ENCODE measurements around the gene CFI.

Gene CFI

GRCh38 chr4:109801895-109802319 is at the start of gene CFI:
CFI (minus strand) TSS chr4:109801999; CDS start chr4:109801971, 28 bp downstream.
- no peak for DNase-seq

- DNase-seq, result no peak
These were observed 48.8 kb upstream of the CFI start for GRCh38 chr4:109850601-109851000.

DNA sequence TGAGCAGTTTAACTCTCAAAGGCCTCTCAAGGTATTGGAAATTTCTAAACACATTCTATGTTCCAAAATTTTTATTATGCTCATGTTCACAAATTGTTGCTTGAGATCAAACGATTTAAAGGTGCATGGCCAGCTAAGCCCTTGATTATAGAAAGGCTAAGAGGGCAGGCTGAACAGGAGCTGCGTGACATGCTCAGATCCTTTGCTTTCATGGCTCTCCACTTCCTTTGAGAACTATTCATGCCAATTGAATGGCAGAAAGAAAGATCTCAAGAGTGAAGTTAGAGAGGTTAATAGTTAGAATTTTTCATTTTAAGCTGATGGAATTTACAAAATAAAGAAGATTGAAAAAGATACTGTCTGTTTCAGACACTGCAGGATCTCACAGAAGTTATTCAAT is 46.7 kb upstream of the CFI start:
- DNase-seq, result no peak

GRCh38 chr4:109847896-109848442 is 46.2 kb upstream of the CFI start, which contains the start of gene LRIT3:
LRIT3 (plus strand) TSS chr4:109848107; CDS start chr4:109848202, 95 bp downstream.
- no peak for DNase-seq

DNA sequence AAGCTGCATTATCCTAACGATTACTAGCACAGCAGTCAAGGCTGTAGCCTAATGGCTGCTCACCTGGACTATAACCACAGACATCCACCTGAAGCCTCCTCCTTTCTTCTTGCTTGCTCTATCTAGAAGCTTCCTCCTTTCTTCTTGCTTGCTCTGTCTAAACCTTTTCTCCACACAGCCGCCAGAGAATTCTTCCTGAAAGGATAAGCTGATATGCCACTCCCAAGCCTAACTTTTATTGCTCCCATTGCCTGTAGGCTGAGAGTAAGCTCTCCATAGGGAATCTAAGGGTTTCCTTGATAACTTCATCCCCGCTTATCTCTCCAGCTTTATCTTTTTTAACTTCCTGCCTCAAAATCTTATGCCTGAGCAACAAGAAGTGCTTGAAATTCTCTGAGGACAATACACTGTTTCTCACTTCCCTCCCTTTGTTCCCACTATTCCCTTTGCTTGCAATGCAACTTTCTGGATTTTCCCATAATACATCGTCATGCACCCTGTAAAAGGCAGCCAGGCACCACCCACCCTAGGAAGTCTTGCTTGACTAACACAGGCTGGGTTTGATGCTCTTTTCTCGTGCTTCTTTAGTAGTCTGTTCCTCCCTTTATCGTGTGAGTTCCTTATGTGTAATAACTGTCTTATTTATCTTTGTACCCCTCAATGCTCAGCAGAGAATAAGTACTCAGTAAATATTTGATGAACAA is 44.7 kb upstream of the CFI start:
- DNase-seq, result no peak

- no peak for DNase-seq
These were observed 35.2 kb upstream of the CFI start for GRCh38 chr4:109836985-109837384.

DNA sequence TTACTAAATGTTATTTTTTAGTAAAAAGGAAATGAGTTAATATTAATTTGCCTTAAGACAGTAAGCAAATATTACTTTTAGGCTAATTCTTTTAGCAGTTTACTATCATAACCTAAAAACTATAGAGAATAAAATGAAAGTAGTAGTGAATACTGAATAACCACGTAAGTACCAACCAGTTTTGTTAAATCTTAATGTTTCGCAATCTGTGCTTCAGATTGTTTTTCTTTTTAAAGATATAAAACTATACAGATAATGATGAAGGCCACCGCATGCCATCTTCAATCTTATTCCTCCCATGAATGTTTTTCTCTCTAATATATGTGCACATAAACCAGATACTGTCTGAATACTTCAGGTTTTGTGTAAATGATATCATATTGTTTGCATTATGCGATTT is 32.0 kb upstream of the CFI start:
- DNase-seq, result no peak

- no peak for DNase-seq
These were observed 25.9 kb upstream of the CFI start, which contains the start of gene RRH for GRCh38 chr4:109827672-109828071. RRH (plus strand) TSS chr4:109827972; CDS start chr4:109828028, 56 bp downstream.

GRCh38 chr4:109826719-109827118 is 24.9 kb upstream of the CFI start:
- DNase-seq, result no peak

GRCh38 chr4:109821185-109821584 is 19.4 kb upstream of the CFI start:
- no peak for DNase-seq

GRCh38 chr4:109820563-109820962 is 18.8 kb upstream of the CFI start:
- no peak for DNase-seq

DNA sequence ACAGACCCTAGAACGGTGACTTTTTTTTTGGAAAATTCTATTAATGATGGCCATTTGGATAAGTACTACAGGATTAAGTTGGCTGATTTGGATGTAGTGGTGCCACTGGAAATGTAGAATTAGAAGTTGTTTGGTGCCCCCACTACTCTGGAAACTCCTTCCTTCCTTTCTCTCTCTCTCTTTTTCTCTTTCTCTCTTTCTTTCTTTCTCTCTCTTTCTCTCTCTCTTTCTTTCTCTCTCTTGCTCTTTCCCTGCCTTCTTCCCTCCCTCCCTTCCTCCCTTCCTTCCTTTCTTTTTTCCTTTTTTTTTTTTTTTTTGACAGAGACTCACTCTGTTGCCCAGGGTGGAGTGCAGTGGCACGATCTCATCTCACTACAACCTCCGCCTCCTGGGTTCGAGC is 16.5 kb upstream of the CFI start:
- no peak for DNase-seq

DNA sequence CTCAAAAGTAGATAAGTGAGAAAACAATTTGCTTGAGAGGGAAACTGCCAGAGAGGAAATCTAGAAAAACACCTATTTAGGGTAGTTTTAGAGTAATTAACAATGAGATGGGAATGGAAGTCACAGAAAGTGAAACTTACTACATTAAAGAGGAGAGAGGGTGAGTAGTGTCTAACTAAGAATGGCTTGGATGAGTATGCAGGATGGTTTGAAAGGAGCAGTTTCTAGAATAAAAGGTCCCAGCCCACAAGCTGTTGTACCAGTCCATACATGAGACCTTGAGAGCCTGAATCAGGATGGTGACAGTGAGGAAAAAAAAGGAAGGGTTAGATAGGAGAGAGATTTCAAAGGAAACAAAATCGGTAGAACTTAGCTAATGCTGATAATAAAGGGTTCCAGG is 15.1 kb upstream of the CFI start:
- DNase-seq, result no peak

GRCh38 chr4:109816082-109816442 is 14.3 kb upstream of the CFI start:
- DNase-seq, result no peak

GRCh38 chr4:109815151-109816081 is 13.6 kb upstream of the CFI start, which contains the start of gene GAR1:
GAR1 (plus strand) TSS chr4:109815762; CDS start chr4:109816165, 403 bp downstream.
- DNase-seq, result peak; percentile 87

DNA sequence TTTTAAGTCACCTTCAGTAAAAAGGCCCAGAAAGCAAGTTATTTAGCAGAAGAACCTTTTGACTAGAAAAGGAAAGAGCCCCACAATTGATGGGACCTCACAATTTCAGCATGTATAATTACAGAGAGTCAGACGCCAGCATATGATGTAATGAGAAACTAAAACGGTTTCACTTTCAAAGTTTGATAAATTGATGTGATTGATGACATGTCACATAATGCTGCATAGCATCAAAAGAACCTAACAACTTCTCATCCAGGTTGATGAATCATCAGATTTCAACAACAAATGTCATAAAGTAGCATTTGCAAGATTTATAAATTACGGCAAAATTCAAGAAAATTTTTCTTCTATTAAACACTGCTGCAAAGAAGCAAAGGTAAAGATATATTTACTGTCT is 9.9 kb upstream of the CFI start:
- no peak for DNase-seq

DNA sequence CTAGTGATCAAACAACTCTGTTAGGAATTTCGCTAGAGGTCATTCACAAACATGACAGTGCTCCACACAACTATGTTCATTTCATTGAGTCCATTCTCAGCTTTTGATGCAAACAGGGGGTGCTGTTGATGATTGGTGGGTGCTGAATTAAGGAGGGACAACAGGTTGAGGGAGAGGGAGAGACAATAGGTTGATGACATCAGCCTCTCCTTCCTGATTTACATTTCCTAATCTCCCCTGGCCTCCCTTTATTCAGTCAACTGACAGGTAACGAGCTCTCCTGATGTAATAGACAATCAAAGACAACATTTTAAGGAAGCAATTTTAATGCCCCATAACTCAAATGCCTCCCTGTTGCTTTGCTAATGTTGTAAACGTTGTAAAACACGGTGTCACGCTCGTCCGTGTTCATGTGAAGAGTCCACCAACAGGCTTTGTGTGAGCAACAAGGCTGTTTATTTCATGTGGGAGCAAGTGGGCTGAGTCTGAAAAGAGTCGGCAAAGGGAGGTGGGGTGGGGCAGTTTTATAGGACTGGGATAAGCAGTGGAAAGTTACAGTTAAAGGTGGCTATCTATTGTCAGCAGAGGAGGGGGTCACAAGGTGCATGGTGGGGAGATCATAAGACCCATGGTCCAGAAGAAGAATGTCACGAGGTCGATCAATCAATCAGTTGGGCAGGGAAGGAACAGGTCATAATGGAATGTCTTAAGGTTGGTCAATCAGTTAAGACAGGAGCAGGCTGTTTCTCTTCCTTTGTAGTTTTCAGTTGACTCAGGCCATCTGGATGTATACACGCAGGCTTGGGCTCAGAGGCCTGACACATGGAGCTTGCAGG is 9.0 kb upstream of the CFI start:
- no peak for DNase-seq

GRCh38 chr4:109809655-109810054 is 7.9 kb upstream of the CFI start:
- DNase-seq, result no peak

DNA sequence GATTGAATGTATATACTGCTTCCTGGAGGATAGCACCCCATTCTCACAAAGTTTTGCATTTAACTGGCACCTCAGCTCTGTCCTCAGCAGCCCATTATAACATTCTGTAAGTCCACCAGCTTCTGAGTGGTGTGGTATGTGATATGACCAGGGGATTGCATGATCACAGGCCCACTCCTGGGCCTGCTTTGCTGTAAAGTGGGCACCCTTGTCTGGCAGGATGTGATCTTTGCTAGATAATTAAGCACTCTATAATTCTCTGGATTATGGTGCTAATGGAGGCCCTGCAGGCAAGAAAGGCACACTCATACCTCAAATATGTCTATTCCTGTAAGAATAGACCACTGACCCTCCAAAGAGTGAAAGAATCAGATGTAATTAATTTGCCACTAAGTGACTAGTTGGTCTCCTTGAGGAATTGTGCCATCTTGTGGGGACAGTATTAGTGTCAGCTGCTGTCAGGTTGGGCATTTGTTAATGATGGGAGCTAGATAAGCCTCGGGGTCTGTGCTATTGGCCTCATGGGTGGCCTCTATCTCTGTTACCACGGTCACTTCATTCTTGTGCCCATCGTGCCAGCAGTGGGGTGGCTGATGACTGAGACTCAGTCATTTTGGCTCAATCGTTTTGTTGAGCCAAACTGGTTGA is 2.2 kb upstream of the CFI start:
- no peak for DNase-seq

GRCh38 chr4:109801099-109801789 is 555 bp downstream of the CFI start:
- no peak for DNase-seq

- DNase-seq, result no peak
These were observed 2.9 kb downstream of the CFI start for GRCh38 chr4:109798866-109799265.
